Keratinocyte (primary cell): Measurements from ENCODE around the gene KCNJ6. TPM values are rescaled to one million over a fixed set of nuclear protein-coding genes. Genes with fewer than 3 reads are reported as not detected.

Experiments used
- DNase-seq: peaks from one replicate; pipeline ENCODE4 v3.0.0-alpha.2; 2011; ENCODE audit warnings: low read depth, missing footprints, low spot score
- FAIRE-seq: peaks from 2 replicates; lab custom pipeline; 2011; peaks lifted over from hg19 to GRCh38; lab: Jason Lieb, UNC
- H2AFZ ChIP-seq: 2 replicates; pipeline ENCODE4 v1.6.0; 2012; ENCODE audit warnings: low read length, control low read depth, inconsistent platforms; ENCODE audit not compliant: control insufficient read depth
- H3K27ac ChIP-seq: 2 replicates; pipeline ENCODE4 v1.5.1; 2011; ENCODE audit warnings: low read length; ENCODE audit not compliant: control insufficient read depth, insufficient read depth
- H3K27me3 ChIP-seq: 3 replicates; pipeline ENCODE4 v1.6.0; 2011; ENCODE audit warnings: low read length; ENCODE audit not compliant: control insufficient read depth, insufficient read depth; ENCODE audit errors: extremely low read depth
- H3K36me3 ChIP-seq, 2 experiments: 2 replicates in 1 of 2; 3 replicates in 1 of 2; pipeline ENCODE4 v1.5.1; 2011; ENCODE audit warnings: low read length in 2 of 2, mild to moderate bottlenecking in 1 of 2; ENCODE audit not compliant: control insufficient read depth in 2 of 2, insufficient read depth in 2 of 2; ENCODE audit errors: extremely low read depth in 1 of 2
- H3K4me1 ChIP-seq: 3 replicates; pipeline ENCODE4 v1.5.1; 2011; ENCODE audit warnings: low read length; ENCODE audit not compliant: control insufficient read depth, insufficient read depth; ENCODE audit errors: extremely low read depth
- H3K4me2 ChIP-seq: 3 replicates; pipeline ENCODE4 v1.6.0; 2011; ENCODE audit warnings: low read depth, low read length; ENCODE audit not compliant: control insufficient read depth, insufficient read depth; ENCODE audit errors: extremely low read depth
- H3K4me3 ChIP-seq, 3 experiments: fragments of 200-600 bp in 1 of 3; sonication (generic) in 1 of 3; 2 replicates in 2 of 3; 3 replicates in 1 of 3; pipeline ENCODE4 v1.5.1; 2011 to 2016; ENCODE audit warnings: low read length in 3 of 3, mild to moderate bottlenecking in 3 of 3, control low read depth in 2 of 3, inconsistent platforms in 1 of 3, low read depth in 1 of 3, mixed read lengths in 1 of 3, mixed run types in 1 of 3, moderate library complexity in 1 of 3; ENCODE audit not compliant: control insufficient read depth in 2 of 3, insufficient read depth in 2 of 3; ENCODE audit errors: extremely low read depth in 1 of 3
- H3K79me2 ChIP-seq: 2 replicates; pipeline ENCODE4 v1.6.0; 2012; ENCODE audit warnings: low read length; ENCODE audit not compliant: control insufficient read depth, insufficient read depth
- H3K9ac ChIP-seq: 3 replicates; pipeline ENCODE4 v1.6.0; 2011; ENCODE audit warnings: low read length; ENCODE audit not compliant: control insufficient read depth, insufficient read depth; ENCODE audit errors: extremely low read depth
- H3K9me1 ChIP-seq: 3 replicates; pipeline ENCODE4 v1.6.0; 2011; ENCODE audit warnings: low read length; ENCODE audit not compliant: control insufficient read depth, insufficient read depth; ENCODE audit errors: extremely low read depth
- H3K9me3 ChIP-seq: 2 replicates; pipeline ENCODE4 v1.5.1; 2012; ENCODE audit warnings: low read depth, low read length; ENCODE audit not compliant: control insufficient read depth
- H4K20me1 ChIP-seq: 3 replicates; pipeline ENCODE4 v1.6.0; 2011; ENCODE audit warnings: low read length; ENCODE audit not compliant: control insufficient read depth, insufficient read depth; ENCODE audit errors: extremely low read depth
- EZH2 ChIP-seq: IDR thresholded peaks from one replicate; pipeline ENCODE4 v1.6.1; 2012; ENCODE audit warnings: inconsistent platforms, mild to moderate bottlenecking, low read length, moderate library complexity
- dilution Hi-C: fragments of 300-500 bp; cut with MboI; formaldehyde crosslinking; loops from one replicate; pipeline ENCODE4 v1.7.0; 2020; ENCODE audit warnings: low sequenced_read_pairs; ENCODE audit not compliant: extremely low pct_ligation_motif_present
- polyA plus RNA-seq, 5 experiments: library from polyadenylated mRNA; depleted of rRNA in 3 of 5; stranded (reverse) in 3 of 5; stranded (forward) in 1 of 5; unstranded in 1 of 5; fragments of >200 nt; gene quantifications; 1 replicate in 1 of 5; 2 replicates in 3 of 5; 3 replicates in 1 of 5; pipeline versions ENCODE4 v1.2.1 to v1.2.3, GENCODE V29; 2011 to 2012; ENCODE audit warnings: missing spikeins in 2 of 5, low read depth in 1 of 5, low replicate concordance in 1 of 5
- TF ChIP-seq, protein P1 (sequence below), 3 experiments: IDR thresholded peaks in 1 of 3; conservative IDR thresholded peaks in 1 of 3; optimal IDR thresholded peaks in 1 of 3; 2 replicates in 2 of 3; 3 replicates in 1 of 3; pipeline versions ENCODE3 to v1.5.1; 2011; ENCODE audit warnings: low read length in 3 of 3, mild to moderate bottlenecking in 3 of 3, moderate library complexity in 2 of 3, control low read depth in 1 of 3, inconsistent platforms in 1 of 3; ENCODE audit not compliant: insufficient read depth in 2 of 3; ENCODE audit errors: extremely low read depth in 1 of 3

The KCNJ6 gene
- polyA plus RNA-seq, 1 donor (not counting 4 experiments of a cell fraction or from before 2014, with no cell fraction given), result not detected

GRCh38 chr21:37945036-37945435 is 28.8 kb upstream of the KCNJ6 start:
- FAIRE-seq, result no peak

GRCh38 chr21:37944496-37944895 is 28.2 kb upstream of the KCNJ6 start:
- Histone ChIP-seq H3K9ac (no peak overlapping the region), H3K9me3 (no peaks in the 10 kb centered on the region), H3K27ac (no peak overlapping the region), H3K27me3 (no peaks in the 10 kb centered on the region), H3K4me2 (no peak overlapping the region), H2AFZ (no peak overlapping the region), H3K36me3 (no peaks in the 10 kb centered on the region), H3K79me2 (no peaks in the 10 kb centered on the region), H4K20me1 (no peaks in the 10 kb centered on the region), H3K9me1 (no peaks in the 10 kb centered on the region), H3K4me1 (no peaks in the 10 kb centered on the region), H3K4me3 (no peak overlapping the region)
- dilution Hi-C loops, result no loop called here
- DNase-seq (no peak), FAIRE-seq (no peak)
- TF ChIP-seq, protein P1, sequence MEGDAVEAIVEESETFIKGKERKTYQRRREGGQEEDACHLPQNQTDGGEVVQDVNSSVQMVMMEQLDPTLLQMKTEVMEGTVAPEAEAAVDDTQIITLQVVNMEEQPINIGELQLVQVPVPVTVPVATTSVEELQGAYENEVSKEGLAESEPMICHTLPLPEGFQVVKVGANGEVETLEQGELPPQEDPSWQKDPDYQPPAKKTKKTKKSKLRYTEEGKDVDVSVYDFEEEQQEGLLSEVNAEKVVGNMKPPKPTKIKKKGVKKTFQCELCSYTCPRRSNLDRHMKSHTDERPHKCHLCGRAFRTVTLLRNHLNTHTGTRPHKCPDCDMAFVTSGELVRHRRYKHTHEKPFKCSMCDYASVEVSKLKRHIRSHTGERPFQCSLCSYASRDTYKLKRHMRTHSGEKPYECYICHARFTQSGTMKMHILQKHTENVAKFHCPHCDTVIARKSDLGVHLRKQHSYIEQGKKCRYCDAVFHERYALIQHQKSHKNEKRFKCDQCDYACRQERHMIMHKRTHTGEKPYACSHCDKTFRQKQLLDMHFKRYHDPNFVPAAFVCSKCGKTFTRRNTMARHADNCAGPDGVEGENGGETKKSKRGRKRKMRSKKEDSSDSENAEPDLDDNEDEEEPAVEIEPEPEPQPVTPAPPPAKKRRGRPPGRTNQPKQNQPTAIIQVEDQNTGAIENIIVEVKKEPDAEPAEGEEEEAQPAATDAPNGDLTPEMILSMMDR (optimal IDR thresholded peaks at IDR 0.05 in 1 of 3, IDR thresholded peaks at IDR 0.05 in 1 of 3, conservative IDR thresholded peaks at IDR 0.05 in 1 of 3; ENCODE audit: extremely low read depth in 1 of 3, insufficient read depth in 2 of 3, low read length in 3 of 3), result no peak
- no peak for TF ChIP-seq EZH2

More at GRCh38 chr21:37945036-37945435, 28.8 kb upstream of the KCNJ6 start:
- no peaks in the 10 kb centered on the region for H3K27me3 ChIP-seq
- H3K9me3 ChIP-seq, result no peaks in the 10 kb centered on the region
- no peak overlapping the region for H2AFZ ChIP-seq
- no peak overlapping the region for H3K4me2 ChIP-seq
- no peak overlapping the region for H3K27ac ChIP-seq
- no peaks in the 10 kb centered on the region for H3K4me1 ChIP-seq
- H3K9me1 ChIP-seq, result no peaks in the 10 kb centered on the region
- TF ChIP-seq, protein P1 (optimal IDR thresholded peaks at IDR 0.05 in 1 of 3, IDR thresholded peaks at IDR 0.05 in 1 of 3, conservative IDR thresholded peaks at IDR 0.05 in 1 of 3; ENCODE audit: extremely low read depth in 1 of 3, insufficient read depth in 2 of 3, low read length in 3 of 3), result no peak
- no peak for TF ChIP-seq EZH2
- no peak overlapping the region for H3K4me3 ChIP-seq
- H3K36me3 ChIP-seq, result no peaks in the 10 kb centered on the region
- no peak for DNase-seq
- no peaks in the 10 kb centered on the region for H3K79me2 ChIP-seq
- H3K9ac ChIP-seq, result no peak overlapping the region
- dilution Hi-C loops, result no loop called here
- no peaks in the 10 kb centered on the region for H4K20me1 ChIP-seq
